Activated CD4-positive, alpha-beta T cell treated with anti-CD3 and anti-CD28 coated beads, Interleukin-2, Interleukin-4, amounts not matched to agents 100 ng/mL and 50 ng/mL, durations not matched to agents 16 hours and 8 hours (primary cell): Measurements from ENCODE around the gene IFIT1.
"Not testable (repeated sequence)": the region's sequence is repeated elsewhere in the genome, so short reads cannot be mapped to it uniquely, and the experiment has no call there.

Source experiments
- DNase-seq: peaks from one replicate; pipeline ENCODE4 v3.0.0-alpha.2; 2020; ENCODE audit warnings: low spot score

IFIT1 gene

DNA sequence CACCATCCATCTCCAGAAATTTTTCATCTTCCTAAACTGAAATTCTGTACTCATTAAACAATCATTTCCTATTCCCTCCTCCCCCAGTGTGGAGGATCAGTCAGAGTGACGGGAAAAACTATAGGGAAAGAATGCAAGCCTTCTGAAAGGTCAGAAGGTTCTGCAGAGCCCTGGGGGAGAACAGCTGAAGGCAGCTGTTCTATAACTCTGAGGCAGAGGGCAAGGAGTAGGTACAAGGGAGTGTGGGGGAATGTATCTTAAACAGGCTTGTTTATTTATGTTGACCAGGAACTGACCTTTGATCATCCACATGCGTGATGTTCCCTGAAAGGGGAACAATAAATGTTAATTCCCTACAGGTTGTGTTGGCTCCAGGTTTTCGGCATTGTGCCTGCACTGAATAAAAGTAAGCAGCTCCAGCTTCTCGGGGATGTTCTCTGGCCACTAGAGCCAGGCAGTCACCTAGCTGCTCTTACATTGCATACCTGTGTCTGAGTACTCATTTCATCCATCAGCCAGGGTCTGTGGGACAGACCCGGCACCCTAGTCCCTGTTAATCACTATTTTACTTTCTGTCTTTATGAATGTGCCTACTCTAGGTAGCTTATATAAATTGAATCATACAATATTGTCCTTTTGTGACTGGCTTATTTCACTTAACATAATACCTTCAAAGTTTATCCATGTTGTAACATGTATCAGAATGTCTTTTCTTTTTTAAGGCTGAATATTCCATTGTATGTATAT lies 5.8 kb downstream of the IFIT1 start:
- DNase-seq = no peak

DNA sequence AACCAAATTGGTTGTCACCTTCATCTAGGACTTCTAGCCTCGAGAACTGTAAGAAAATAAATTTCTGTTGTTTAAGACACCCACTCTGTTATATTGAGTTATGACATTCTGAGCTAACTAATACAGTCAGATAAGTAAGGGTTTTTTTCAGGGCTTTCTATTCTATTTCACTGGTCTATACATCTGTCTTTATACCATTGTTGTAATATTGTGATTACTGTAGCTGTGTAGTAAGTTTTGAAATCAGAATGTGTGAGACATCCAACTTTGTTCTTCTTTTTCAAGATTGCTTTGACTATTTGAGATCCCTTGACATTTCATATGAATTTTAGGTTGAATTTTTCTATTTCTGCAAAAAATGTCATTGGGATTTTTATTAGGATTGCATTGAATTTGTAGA lies 7.5 kb downstream of the IFIT1 start:
- no peak for DNase-seq

DNA sequence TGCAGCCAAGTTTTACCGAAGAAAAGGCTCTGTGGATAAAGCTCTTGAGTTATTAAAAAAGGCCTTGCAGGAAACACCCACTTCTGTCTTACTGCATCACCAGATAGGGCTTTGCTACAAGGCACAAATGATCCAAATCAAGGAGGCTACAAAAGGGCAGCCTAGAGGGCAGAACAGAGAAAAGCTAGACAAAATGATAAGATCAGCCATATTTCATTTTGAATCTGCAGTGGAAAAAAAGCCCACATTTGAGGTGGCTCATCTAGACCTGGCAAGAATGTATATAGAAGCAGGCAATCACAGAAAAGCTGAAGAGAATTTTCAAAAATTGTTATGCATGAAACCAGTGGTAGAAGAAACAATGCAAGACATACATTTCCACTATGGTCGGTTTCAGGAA lies 10.6 kb downstream of the IFIT1 start:
- no peak for DNase-seq

DNA sequence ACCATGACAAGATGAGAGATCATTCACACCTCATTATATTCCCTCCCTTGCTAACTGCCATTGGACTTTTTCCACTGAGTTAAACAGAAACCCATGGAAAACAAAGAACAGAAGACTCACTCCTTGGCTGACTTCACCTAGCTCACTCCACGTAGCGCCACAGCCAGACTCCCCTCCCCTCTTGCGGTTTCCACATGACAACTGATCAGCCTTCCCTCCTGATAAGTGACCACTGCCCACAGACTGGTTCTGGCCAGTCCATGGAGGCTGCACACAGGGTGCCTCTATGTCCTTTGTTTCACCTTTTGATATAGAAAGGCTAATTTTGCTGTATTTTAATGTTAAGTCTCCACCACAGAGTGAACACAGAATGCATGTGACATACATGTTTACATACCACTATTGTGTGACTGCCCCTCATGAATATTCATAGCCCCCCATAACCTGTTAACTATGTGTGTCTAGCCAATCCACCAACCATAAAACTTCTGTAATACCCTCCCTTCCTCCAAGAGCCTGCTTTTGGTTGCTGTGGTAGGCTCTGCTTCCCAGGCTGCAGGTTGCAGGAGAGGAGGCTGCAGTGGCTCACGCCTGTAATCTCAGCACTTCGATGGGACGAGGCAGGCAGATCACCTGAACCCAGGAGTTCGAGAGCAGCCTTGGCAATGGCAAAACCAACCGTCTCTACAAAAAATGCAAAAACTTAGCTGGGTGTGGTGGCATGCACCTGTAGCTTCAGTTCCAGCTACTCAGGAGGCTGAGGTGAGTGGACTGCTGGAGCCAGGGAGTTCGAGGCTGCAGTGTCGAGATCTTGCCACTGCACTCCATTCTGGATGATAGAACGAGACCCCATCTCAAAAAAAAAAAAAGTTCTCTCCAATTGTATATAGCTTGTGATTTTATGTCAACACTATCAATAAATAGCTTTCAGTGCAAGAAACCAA lies 12.0 kb downstream of the IFIT1 start:
- no peak for DNase-seq

DNA sequence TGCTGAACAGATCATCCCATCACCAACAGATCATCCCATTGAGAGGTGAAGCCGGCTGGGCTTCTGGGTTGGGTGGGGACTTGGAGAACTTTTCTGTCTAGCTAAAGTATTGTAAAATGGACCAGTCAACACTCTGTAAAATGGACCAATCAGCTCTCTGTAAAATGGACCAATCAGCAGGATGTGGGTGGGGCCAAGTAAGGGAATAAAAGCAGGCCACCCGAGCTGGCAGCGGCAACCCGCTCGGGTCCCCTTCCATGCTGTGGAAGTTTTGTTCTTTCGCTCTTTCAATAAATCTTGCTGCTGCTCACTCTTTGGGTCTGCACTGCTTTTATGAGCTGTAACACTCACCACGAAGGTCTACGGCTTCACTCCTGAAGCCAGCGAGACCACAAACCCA lies 13.8 kb downstream of the IFIT1 start:
- DNase-seq = not testable (repeated sequence)

DNA sequence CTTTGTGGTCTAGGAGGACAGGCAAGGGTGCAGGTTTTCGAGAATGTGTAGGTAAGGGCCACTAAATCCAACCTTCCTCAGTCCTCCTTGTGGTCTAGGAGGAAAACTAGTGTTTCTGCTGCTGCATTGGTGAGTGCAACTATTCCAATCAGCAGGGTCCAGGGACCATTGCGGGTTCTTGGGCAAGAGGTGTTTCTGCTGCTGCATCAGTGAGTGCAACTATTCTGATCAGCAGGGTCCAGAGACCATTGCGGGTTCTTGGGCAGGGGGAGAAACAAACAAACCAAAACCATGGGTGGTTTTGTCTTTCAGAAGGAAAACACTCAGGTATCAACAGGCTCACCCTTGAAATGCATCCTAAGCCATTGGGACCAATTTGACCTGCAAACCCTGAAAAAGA lies 15.4 kb downstream of the IFIT1 start:
- not testable (repeated sequence) for DNase-seq

DNA sequence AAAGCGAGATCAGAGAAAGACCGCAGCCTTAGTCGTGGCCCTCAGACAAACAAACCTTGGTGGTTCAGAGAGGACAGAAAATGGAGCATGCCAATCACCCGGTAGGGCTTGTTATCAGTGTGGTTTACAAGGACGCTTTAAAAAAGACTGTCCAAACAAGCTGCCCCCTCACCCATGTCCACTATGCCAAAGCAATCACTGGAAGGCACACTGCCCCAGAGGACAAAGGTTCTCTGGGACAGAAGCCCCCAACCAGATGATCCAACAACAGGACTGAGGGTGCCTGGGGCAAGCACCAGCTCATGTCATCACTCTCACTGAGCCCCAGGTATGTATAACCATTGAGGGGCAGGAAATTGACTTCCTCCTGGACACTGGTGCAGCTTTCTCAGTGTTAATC lies 16.9 kb downstream of the IFIT1 start:
- not testable (repeated sequence) for DNase-seq

DNA sequence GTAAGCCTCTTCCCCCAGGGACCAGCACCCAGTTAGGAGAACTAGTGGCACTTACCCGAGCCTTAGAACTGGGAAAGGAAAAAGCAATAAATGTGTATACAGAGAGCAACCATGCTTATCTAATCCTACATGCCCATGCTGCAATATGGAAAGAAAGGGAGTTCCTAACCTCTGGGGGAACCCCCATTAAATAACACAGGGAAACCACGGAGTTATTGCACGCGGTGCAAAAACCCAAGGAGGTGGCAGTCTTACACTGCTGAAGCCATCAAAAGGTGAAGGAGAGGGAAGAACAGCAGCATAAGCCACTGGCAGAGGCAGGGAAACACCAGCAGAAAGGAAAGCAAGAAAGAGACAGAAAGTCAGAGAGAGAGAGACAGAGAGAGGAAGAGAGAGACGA lies 18.1 kb downstream of the IFIT1 start:
- not testable (repeated sequence) for DNase-seq

DNA sequence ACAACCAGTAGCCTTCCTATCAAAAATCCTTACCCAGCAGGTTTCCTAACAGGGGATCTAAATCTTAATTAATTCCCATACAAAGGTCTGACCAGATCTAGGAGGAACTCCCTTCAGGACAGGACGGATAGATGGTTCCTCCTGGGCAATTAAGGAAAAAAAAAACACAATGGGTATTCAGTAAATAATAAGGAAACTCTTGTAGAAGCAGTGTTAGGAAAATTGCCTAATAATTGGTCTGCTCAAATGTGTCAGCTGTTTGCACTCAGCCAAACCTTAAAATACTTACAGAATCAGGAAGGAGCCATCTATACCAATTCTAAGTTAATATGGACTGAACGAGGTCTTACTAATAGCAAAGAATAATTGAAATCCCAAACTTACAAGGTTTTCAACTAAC lies 18.7 kb downstream of the IFIT1 start:
- not testable (repeated sequence) for DNase-seq

DNA sequence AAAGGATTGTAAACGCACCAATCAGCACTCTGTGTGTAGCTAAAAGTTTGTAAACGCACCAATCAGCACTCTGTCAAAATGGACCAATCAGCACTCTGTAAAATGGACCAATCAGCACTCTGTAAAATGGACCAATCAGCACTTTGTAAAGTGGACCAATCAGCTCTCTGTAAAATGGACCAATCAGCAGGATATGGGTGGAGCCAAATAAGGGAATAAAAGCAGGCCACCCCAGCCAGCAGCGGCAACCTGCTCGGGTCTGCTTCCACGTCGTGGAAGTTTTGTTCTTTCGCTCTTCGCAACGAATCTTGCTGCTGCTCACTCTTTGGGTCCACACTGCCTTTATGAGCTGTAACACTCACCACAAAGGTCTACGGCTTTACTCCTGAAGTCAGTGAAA lies 19.9 kb downstream of the IFIT1 start:
- DNase-seq = not testable (repeated sequence)

DNA sequence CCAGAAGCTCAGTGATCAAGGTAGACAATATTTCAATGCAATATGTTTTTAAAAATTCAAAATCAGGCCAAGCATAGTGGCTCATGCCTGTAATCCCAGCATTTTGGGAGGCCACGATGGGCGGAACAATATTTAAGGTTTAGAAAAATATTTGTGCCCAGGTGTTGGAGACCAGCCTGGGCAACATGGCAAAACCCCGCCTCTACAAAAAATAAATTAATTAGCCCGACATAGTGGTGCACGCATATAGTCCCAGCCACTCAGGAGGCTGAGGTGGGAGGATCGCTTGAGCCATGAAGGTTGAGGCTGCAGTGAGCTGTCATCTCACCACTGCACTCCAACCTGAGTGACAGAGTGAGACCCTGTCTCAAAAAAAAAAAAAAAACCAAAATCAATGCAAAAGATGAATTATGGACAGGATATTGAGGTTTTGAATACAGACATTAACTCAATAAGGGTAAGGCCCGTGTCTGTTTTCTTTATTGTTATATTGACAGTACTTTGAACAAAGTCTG lies 21.0 kb downstream of the IFIT1 start:
- DNase-seq = no peak

DNA sequence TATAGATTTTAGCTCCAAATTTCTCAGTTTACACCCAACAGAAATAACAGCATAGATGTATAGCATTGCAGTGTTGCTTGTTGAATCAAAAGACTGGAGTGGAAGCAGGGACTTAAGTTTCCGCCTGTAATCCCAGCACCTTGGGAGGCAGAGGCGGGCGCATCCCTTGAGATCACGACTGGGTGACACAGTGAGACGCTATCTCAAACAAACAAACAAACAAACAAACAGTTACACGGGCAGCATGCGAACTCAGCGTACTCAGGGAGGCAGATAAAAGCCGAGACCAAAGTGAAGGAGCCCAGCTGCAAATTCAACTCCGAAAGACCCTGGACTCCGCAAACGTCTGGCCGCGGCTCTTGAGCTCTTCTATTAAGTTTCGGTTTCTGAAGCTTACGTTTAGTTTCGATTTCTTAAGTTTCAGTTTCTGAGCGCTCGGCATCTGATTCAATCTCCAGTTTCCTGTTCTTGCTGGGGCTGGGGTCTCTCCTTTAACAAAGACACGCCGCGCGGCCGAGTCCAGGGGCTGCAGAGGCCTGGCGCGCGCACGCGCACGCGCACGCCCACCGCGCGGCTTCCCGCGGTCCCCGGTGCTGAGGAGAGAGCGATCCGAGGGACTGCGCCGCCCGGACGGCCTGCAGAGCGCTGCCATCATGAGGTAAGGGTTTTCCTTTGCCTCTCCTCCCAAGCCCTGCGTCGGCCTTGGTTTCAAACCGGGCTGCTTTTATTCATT lies 21.9 kb downstream of the IFIT1 start, which contains the start of gene IFIT5:
Gene IFIT5, plus strand, starts transcription at position 423 of the 733 bp plus-strand sequence. Its CDS starts 231 bp downstream, at position 654.
- peak; percentile 57 for DNase-seq

DNA sequence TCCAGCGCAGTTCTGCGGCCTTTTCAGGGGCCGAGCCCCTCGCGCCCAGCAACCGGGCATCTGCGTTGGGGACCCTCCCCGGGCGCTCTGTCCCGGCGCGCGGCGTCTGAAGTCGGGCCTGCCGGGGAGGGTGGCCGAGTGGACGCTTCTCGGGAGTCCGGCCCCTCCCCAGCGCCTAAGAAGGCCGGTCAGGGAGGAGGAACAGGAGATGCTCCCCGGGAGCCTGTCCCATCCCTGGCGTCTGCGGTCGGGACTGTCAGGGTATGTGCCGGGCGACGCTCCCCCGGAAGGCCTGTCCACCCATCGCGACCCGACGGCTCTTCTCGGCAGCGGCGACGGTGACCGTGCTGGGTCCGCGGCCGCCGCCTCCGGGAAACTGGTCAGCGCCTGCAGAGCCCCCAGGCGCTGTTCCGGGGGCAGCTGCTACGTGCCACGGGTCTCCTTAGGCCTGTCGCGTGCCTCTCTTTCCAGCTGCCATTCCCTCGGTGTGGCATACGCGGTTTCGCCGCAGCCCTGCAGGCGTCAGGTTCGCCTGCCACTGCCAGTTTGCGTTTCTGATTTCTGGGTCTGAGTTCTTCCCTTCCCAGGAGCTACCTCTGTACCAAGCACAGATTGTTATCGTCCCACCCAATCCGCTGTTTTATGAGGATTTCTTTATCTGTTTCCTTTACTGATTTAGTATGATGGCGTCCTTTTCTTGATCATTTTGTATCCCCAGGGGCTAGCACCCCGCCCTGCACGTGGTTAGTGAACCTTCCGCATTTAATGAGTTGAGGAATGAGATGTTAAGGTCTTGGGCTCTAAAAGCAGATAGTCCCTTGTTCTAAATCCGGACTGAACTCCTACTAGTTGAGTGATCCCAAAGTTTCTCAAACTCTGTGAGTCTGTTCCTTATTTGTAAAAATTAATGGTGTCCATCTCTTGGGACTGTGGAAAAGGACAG lies 22.7 kb downstream of the IFIT1 start:
- DNase-seq = no peak

DNA sequence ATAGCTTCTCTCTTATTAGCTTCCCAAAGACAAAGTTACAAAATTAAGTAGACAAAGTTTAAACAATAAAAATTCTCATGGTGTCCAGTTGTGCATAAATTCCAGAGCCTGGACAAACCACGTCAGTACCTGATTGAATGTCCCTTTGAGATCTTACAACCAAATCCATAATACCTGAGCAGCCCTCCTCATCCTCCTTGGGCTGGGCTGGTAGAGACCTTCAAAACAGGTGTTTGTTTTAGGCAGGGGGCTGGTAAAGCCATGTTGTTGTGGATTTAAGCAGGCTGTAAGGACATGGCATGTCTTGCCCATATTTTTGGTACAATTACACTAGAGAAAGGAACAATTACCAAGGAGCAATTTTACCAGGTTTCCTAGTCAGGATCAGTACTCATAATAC lies 24.0 kb downstream of the IFIT1 start:
- no peak for DNase-seq

DNA sequence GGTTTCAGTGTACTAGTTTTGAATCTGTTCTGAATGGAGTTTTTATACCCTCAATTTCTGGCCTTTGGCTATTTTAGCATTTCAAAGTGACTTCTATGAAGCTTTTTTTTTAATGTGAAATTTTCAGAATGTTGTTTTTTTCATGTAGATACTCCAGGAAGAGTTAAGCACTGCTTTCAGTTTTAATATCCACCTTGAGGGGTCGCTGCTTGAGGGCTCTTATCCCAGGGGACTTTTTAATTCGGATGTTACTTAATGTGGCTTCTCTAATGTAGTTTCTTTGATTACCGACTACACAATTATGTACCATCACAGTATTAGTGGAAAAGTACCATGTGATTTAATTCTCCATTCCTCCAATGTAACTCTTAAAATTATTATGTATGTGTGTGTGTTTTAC lies 27.1 kb downstream of the IFIT1 start:
- no peak for DNase-seq

DNA sequence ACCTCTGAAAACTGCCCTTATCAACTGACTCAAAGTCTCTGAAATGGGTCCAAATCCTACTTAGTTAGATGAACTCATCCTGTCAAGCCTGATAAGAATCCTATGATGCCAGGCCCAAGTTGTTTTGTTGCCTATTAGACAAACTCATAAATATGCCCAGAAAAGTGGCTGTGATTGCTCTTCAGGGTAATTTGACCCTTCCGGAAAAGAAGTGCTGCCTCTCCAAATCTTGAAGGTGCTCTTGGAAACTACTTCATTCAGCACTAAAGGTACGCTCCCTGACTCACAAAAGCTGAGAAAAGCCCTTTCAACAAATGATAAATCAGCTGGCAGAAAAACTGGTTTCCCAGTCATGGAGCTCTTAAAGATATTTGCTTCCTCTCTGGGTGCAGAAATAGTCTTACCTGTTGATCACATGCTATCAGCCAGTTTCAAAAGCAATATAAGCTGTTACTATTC lies 28.6 kb downstream of the IFIT1 start:
- DNase-seq = no peak

DNA sequence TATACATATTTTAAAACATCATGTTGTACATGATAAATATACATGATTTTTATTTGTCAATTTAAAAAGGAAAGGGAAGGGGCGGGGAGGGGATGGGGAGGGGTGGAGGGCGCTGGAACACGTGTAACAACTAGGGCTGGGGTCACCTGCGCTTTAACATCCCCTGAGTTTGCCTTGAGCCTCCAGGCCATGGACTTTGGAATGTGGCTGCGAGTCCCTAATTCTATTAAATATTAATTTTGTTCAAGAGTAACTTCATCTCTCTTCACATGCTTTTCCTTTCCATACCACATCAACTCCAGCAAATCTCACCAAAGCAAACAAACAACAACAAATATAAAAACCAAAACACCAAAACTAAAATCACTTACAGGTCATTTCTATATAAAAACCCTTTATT lies 32.6 kb downstream of the IFIT1 start:
- DNase-seq = no peak

DNA sequence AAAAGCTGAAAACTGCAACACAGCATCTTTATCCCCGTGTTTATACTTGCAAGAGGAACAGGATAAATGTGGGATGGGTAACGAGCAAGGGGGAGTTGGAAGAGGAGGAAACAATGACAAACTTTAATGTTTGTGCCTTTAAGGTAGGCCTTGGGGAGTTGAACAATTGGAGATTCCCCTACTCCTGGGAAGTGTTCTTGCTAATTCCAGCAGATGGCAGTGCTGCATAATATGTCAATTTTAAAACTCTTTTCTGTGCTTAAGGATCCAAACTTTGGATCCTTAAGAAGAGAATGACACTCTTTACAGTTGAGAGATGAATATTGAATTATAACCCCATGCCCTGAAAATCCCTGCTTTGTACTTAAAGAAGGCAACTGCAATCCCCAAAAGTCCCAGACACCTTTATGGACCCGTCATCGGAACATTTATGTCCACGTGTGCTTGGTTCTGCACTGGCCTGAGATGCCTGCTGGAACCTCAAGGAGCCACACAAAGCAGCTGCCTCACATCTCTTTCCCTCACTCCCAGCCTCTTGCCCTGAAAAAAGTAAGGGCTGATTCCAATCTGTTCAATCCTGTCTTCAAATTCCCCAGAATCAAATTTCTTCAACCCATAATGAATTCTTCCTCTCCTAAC lies 33.9 kb downstream of the IFIT1 start:
- peak; percentile 27 for DNase-seq

DNA sequence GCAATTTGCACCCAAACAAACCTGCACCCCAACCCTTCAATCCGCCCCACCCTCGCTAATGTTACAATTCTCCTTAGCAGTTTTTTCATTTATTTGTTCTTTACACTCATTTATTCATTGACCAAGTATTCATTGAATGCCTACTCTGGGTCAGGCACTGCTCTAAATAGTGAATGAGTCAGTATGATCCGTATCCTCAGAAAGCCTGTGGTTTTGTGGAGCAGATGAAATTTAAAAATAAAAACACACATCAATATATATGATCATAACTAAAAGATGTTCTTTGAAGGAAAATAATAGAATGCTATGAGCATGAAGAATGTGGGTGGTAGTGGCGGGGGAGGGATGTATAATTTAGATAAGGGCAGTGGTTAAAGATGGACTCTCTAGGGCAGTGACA lies 35.2 kb downstream of the IFIT1 start:
- no peak for DNase-seq

DNA sequence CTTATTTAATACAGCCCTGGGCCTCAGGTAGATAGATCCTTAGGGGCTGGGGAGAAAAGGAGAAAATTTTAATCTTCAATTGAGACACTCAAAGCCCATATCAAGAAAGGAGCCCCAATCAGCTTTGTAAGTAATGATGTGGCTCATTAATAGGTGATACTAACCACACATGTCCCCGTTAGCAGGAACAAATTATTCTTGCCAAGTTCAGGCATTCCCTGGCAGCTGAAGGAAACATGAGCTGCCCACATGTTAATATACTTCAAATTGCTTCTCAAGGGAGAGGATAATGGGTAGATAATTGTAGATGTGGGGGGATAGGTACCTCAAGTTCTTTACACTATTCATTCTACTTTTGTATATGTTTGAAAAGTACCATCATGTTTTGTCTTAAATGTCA lies 36.5 kb downstream of the IFIT1 start:
- DNase-seq = no peak
